ENCODE results near the gene SLC29A4. TPM values are rescaled to one million over a fixed set of nuclear protein-coding genes. Genes with fewer than 3 reads are reported as not detected.

SLC29A4 gene
- total RNA-seq = 8.7 and 11.6 TPM in 2 replicates

GRCh38 chr7:5282543-5283316, at the start of gene SLC29A4:
Gene SLC29A4 (plus strand): TSS chr7:5282943. CDS start chr7:5287817, 4,874 bp downstream.

Other genes with a start within 250 kb of the SLC29A4 start
- gene RBAK, start 237.1 kb upstream of the SLC29A4 start, total RNA-seq = 7.5 and 9.8 TPM in 2 replicates
- gene WIPI2, start 92.7 kb upstream of the SLC29A4 start, total RNA-seq = 46.0 and 52.5 TPM in 2 replicates
- 27.5 and 40.9 TPM in 2 replicates for gene TNRC18, start 140.9 kb downstream of the SLC29A4 start, total RNA-seq
- 6.0 and 9.6 TPM in 2 replicates for gene FBXL18, start 230.9 kb downstream of the SLC29A4 start, total RNA-seq
- gene ACTB, start 247.7 kb downstream of the SLC29A4 start, total RNA-seq = 1,130 and 3,095 TPM in 2 replicates